ENCODE measurements around the gene RFX2. TPM values are rescaled to one million over a fixed set of nuclear protein-coding genes. Genes with fewer than 3 reads are reported as not detected.

Gene RFX2
- total and polyA plus RNA-seq, 4 donors, result 0.67 to 5.1 (median 2.8) TPM

DNA sequence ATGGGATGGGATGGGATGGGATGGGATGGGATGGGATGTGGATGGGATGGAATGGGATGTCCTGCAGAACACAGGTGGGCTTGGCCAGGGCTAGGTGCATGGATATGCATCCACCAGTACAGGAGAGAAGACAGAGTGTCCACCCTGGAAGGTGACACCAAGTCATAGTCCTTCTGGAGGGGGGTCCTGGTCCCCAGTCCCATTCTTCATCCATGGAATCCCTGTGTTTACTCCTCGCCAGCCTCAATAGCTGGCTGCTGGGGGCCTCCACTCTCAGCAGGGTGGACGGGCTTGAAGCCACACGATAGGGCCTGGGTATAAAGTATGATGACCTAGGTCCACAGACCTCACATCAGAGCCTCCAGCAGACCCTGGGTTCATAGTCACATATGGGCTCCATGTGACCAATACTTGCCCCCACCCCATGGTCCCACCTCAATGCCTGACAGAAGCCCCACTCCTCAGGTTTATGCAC is 40.1 kb downstream of the RFX2 start:
- H3K27ac ChIP-seq (ENCODE audit: low read depth in 1 of 2, low read length in 2 of 2), result no peak overlapping the region

More for the DNA sequence above, 40.1 kb downstream of the RFX2 start:
- no peaks in the 10 kb centered on the region for H3K27me3 ChIP-seq (ENCODE audit: control insufficient read depth in 4 of 4, insufficient read depth in 4 of 4, low read length in 3 of 4)
- H3K9ac ChIP-seq (ENCODE audit: low read depth in 1 of 2, low read length in 2 of 2), result no peak overlapping the region
- WGBS, result 95% methylated on average over 3 of the region's 3 CpGs
- no peak for DNase-seq (ENCODE audit: low spot score)
- H3K4me3 ChIP-seq (ENCODE audit: low read depth in 1 of 3, low read length in 3 of 3), result no peak overlapping the region
- TF ChIP-seq ZBTB33 (IDR thresholded peaks at IDR 0.05), result no peak
- TF ChIP-seq, protein P1, sequence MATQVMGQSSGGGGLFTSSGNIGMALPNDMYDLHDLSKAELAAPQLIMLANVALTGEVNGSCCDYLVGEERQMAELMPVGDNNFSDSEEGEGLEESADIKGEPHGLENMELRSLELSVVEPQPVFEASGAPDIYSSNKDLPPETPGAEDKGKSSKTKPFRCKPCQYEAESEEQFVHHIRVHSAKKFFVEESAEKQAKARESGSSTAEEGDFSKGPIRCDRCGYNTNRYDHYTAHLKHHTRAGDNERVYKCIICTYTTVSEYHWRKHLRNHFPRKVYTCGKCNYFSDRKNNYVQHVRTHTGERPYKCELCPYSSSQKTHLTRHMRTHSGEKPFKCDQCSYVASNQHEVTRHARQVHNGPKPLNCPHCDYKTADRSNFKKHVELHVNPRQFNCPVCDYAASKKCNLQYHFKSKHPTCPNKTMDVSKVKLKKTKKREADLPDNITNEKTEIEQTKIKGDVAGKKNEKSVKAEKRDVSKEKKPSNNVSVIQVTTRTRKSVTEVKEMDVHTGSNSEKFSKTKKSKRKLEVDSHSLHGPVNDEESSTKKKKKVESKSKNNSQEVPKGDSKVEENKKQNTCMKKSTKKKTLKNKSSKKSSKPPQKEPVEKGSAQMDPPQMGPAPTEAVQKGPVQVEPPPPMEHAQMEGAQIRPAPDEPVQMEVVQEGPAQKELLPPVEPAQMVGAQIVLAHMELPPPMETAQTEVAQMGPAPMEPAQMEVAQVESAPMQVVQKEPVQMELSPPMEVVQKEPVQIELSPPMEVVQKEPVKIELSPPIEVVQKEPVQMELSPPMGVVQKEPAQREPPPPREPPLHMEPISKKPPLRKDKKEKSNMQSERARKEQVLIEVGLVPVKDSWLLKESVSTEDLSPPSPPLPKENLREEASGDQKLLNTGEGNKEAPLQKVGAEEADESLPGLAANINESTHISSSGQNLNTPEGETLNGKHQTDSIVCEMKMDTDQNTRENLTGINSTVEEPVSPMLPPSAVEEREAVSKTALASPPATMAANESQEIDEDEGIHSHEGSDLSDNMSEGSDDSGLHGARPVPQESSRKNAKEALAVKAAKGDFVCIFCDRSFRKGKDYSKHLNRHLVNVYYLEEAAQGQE (IDR thresholded peaks at IDR 0.05), result no peak
- no peak for TF ChIP-seq CTCF (IDR thresholded peaks at IDR 0.05; ENCODE audit: low read depth, low read length, missing input control)
- no peak for TF ChIP-seq EGR1 (IDR thresholded peaks at IDR 0.05; ENCODE audit: low read depth in 2 of 2)
- TF ChIP-seq YY1 (IDR thresholded peaks at IDR 0.05), result no peak
- no peak for TF ChIP-seq RXRA (IDR thresholded peaks at IDR 0.05)
- no peak for TF ChIP-seq HNF4A (conservative IDR thresholded peaks at IDR 0.05)
- TF ChIP-seq GABPA (IDR thresholded peaks at IDR 0.05 in 1 of 2, conservative IDR thresholded peaks at IDR 0.05 in 1 of 2), result no peak
- TF ChIP-seq FOXA1 (IDR thresholded peaks at IDR 0.05), result no peak
- no peak for TF ChIP-seq FOXA2 (IDR thresholded peaks at IDR 0.05)
- no peak for TF ChIP-seq TAF1 (conservative IDR thresholded peaks at IDR 0.05)
- no peak for TF ChIP-seq RAD21 (IDR thresholded peaks at IDR 0.05)
- H3K36me3 ChIP-seq (ENCODE audit: control insufficient read depth in 4 of 4, insufficient read depth in 3 of 4, low read depth in 1 of 4, low read length in 3 of 4), result no peaks in the 10 kb centered on the region
- H3K4me1 ChIP-seq (ENCODE audit: control insufficient read depth in 4 of 4, insufficient read depth in 4 of 4, low read length in 3 of 4), result peaks cover 4 to 25% (median 18%) of the 10 kb centered on the region in 4 donors
- no peaks in the 10 kb centered on the region for H3K9me3 ChIP-seq (ENCODE audit: control insufficient read depth in 4 of 4, low read length in 3 of 4)
